GM19372 (cell line): Measurements from ENCODE around the gene CENPO.

Experiments
- ATAC-seq: cut with Tn5 transposase; IDR thresholded peaks from one replicate; pipeline ENCODE4 v1.9.1; 2021; ENCODE audit warnings: mild to moderate bottlenecking, low read depth, moderate library complexity; ENCODE audit not compliant: unreplicated experiment

The CENPO gene

GRCh38 chr2:24820598-24821432, 27.6 kb downstream of the CENPO start:
- ATAC-seq, result no peak

DNA sequence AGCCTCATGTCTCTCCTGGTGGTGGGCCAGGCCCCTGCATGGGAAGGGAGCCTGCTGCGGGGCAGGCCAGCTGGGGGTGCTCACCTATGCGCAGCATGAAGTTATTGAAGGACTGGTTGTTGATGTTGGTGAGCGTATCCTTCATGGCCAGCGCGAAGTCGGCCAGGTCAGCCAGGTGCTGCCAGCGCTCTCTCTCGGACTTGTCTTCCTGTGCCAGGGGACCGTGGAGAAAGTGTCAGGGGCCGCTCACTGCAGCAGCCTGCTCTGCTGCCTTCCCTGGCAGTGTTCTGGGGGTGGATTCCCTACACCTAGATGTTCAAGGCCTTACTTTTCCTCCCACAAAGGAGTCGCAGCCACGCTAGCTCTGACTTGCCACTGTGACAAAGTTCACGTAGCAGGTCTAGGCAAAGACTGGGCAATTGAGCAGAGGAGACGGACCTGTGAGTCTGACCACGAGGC, 28.2 kb downstream of the CENPO start:
- no peak for ATAC-seq

DNA sequence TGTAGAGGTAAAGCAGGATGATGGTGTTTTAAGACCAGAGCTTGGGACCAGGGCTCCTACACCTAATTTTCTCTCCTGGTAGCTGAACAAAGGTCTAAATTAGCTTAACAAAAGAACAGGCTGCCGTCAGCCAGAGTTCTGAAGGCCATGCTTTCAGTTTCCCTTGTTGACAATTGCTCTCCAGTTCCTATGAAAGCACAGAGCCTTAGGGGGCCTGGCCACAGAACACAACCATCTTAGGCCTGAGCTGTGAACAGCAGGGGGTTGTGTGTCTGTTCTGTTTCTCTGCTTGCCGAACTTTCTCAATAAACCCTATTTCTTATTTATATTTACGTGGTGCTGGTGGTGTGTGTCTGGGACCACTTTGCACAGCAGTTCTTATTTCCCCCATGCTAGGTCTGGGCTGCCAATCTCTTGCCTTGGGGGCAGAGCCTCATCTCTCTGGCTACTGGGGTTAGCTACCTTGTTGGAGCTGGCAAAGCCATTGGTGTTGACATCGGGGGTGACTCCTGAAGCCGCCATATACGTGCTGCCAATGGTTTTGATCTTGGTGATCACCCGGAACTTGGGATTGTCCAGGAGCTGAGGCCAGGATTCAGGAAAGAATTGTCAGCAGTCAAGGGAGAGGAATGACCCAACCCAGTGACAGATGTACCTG, 29.0 kb downstream of the CENPO start:
- no peak for ATAC-seq

- no peak for ATAC-seq
These were observed 30.9 kb downstream of the CENPO start for GRCh38 chr2:24824071-24824588.

GRCh38 chr2:24824966-24825882, 32.0 kb downstream of the CENPO start:
- no peak for ATAC-seq

- ATAC-seq, result no peak
These were observed 32.9 kb downstream of the CENPO start for GRCh38 chr2:24825883-24826772.

GRCh38 chr2:24826773-24827145, 33.5 kb downstream of the CENPO start:
- ATAC-seq, result no peak

DNA sequence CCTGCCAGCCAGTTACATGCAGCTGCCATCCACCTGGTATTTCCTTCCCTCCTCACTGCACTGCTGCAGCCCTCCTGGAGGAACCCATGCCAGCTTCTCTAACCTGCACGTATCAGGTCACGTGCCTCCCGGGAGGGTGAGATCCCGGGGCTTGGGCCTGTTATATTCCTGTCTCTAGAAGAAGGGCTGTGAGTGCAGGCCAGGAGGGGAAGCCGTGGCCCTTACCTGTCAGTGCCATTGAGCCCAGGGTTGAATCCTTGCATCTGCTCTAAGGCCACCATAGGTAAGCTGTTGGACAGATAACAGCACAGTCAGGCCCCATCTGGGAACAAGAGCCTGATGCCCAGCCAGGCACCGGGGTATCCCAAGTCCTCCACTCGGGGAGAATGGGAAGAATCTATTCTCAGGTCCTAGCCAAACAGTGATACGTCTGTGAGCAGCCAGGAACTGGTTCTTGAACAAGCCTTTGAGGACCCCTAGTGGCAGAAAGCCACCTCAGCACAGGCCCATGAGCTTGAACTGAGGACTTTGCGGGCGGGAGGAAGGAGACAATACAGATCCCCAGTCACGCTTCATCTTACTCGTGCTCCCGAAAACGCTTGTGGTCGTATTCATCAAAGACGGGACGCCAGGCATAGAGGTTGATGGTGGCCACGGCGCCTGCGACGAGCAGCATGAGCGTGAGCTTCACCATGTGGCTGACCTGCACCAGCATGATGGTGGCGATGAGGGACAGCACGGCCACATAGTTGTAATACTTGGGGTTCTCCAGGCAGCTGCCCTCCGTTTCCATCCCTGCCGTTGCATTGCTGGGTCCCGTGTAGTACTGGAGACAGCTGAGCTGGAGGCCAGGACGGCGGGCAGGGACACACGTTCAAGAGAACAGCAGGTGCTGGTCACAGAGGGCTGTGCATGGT, 34.4 kb downstream of the CENPO start:
- ATAC-seq, result peak; percentile 83

GRCh38 chr2:24828238-24828996, 35.2 kb downstream of the CENPO start:
- no peak for ATAC-seq

GRCh38 chr2:24830351-24830750, 37.1 kb downstream of the CENPO start:
- no peak for ATAC-seq

- ATAC-seq, result no peak
These were observed 37.6 kb downstream of the CENPO start for GRCh38 chr2:24830786-24831185.

- ATAC-seq, result no peak
These were observed 38.2 kb downstream of the CENPO start for GRCh38 chr2:24831221-24832072.

GRCh38 chr2:24832073-24832461, 38.8 kb downstream of the CENPO start:
- no peak for ATAC-seq

- no peak for ATAC-seq
These were observed 39.3 kb downstream of the CENPO start for GRCh38 chr2:24832521-24832920.

GRCh38 chr2:24832931-24833701, 39.9 kb downstream of the CENPO start:
- no peak for ATAC-seq
